GM18498 (cell line): Measurements from ENCODE around the gene RSL1D1.

ENCODE experiments used
- ATAC-seq: cut with Tn5 transposase; IDR thresholded peaks from one replicate; pipeline ENCODE4 v1.9.1; 2021; ENCODE audit warnings: mild to moderate bottlenecking, moderate library complexity; ENCODE audit not compliant: unreplicated experiment

RSL1D1 gene

DNA sequence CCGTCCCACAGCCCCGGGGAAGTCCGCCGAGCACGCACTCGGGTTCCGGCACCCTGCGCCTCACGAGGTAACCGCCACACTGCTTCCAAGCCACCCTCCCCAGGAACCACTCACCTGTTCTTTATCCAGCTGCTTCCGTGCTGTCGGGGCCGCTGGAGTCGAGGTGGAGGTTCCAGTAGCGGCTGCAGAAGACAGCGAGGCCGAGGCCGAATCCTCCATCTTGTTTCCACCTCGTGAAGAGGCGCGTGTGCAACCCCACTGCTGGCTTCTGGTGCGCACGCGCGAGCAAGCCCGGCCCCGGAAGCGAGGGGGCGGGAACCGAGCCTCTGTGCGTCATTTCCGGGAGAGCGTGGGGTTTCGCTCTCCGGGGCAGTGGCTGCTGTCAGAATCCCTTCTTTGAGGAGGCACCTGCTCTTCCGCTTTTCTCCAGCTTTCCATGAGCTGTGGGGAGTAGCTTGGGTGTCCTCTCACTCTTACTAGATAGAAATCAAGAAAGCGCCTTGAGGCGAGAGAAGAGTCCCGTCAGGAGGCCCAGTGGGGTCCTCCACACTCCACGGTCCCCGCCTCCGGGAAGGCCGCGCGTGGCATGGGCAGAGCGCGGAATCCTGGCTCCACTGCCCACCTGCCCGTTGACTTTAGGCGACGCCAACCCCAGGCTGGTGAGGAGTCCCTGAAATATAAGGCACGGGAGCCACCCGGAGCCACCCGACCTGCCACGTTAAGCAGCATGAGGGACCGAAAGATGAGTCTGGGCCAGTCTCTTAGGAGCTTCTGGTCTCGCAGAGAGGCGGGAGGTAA, at the start of gene RSL1D1:
RSL1D1 (minus strand) TSS at position 249 of the 798 bp plus-strand sequence; CDS start at position 219, 30 bp downstream.
- peak; percentile 81 for ATAC-seq

DNA sequence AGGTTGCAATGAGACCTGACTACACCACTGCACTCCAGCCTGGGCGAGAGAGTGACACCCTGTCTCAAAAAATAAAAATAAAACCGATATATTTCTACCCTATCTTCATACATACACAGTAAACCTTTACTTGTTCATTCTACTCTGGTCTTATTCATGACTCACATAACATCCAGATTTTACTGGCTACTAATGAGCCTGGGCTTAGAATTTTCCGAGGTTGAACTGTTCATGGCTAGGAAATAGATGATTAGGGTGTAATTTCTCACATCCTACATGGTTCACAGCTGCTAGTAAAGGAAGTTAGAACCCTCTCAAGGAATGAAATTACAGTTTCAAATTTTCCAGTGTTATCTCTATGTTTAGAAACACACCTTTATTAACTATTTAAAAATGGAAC, 49.7 kb upstream of the RSL1D1 start:
- ATAC-seq: no peak

DNA sequence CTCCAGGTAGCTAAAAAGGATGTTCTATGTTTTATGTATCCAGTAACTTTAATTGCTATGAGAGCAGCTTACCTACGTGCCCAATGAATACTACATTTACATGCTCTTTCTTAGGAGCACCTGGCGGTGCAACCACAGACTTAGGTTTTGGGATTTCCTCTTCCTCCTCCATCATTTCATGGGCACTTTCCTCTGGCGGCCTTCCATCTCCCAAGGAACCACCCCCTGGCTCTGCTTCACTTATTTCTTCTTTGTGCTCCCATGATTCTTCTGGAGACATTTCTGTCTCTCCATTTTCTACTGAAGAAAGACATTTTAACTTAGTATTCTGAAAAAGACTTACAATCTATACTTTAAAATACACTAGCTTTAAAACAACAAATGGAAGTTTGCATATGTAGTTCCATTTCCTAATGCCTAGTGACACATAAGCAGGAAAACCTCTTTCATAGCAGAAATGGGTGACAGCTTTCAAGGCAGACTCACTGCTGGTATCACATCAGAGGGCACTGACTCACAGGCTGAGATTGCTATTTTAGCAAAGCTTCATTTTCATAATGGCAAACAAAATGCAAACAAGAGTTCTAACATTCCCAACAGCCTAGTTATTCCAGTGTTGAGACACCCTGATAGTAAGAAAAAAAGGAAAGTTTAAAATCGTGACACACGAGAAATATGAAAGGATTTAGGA, 45.3 kb upstream of the RSL1D1 start:
- ATAC-seq: no peak

DNA sequence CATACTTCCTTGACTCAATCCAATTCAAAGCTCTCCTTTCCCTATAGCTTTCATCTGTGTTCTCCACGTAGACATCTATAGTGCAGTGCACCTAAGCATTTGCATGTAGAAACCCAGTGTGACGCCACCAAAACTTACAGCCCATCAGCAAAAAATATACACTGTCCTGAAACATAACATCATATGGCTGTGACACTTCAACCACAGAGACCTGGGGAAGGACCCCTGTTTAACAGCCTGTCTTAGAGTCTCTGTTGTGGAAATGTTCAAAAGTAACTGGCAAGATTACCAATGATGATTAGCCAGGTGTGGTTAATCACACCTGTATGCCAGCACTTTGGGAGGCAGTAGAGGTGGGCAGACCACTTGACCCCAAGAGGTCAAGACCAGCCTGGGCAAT, 42.2 kb upstream of the RSL1D1 start:
- no peak for ATAC-seq

DNA sequence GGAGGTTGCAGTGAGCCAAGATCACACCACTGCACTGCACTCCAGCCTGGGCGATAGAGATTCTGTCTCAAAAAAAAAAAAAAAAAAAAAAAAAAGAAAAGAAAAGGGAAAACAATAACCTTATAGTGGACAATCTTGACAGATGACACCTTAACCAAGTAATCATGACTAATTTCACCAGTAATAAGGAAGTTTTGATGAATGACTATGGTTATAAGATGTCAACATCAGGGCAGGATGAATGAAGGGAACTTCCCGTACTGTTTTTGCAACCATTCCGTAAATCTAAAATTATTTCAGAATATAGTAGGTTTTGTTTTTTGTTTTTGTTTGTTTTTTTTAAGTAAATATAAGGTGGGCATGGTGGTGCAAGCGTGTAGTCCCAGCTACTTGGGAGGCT, 41.4 kb upstream of the RSL1D1 start:
- ATAC-seq: no peak

DNA sequence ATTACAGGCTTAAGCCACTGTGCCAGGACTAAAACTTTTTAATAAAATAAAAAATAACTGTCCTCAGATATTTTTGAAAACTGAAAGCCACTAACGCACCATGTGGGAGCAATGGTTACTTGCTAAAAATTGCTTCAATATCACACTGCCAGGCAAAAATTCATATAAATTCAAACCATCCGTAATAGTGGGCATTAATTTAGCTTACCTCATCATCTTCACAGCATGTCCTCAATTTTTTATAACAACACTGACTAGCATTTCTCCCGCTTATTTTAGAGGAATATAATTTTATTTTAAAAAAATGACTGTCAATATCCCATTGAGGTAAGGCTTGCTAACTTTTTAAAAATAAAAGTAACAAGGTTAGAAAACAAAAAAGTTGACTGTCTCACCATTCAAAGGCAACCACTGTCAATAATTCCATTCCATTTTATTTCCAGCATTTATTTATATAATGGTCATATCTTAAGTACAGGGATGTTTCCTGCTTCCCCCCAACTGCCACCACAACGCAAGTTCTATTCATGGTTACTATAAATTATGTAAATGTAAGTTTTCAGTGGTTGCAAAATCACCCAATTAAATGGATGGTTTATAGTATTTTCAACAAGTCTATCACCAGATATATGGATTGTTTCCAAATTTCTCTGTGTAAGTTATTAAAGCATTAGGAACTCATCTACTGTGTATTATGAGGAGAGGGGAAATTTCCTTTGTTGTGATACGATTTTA, 39.1 kb upstream of the RSL1D1 start:
- no peak for ATAC-seq

DNA sequence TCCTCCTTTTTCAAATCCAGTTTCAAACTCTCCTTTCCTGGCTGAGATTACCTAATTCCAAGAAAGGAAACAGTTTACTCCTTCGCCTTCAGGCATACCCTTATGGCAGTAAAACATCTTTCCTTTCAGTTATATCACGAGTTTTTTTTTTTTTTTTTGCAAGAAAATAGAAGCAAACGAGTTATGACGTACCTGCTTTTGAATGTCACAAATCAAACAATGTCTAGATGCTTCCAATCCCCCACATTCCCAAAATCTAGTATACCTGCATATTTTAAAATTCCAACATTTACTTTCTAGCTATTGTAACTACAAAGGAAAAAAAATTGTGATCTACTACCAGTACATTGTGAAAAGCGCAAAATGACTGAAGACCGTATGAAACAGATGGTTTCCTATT, 35.5 kb upstream of the RSL1D1 start:
- ATAC-seq: no peak

DNA sequence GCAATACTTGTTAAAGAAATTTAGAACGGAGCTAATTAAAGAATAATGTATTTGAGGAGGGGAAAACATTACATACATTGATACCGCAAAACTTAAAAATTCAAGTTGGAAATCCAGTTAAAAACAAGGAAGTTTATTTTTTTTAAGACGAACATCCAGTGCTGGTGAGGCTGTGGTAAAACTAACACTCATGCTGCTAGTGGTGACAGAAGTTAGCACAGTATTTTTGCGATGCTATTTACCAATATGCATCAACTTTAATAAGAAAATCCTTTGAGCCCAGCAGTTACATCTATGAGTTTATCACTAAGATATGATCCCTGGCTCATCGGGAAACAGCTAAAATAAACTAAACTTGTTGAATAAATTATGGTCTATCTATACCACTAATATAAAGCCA, 32.7 kb upstream of the RSL1D1 start:
- no peak for ATAC-seq

DNA sequence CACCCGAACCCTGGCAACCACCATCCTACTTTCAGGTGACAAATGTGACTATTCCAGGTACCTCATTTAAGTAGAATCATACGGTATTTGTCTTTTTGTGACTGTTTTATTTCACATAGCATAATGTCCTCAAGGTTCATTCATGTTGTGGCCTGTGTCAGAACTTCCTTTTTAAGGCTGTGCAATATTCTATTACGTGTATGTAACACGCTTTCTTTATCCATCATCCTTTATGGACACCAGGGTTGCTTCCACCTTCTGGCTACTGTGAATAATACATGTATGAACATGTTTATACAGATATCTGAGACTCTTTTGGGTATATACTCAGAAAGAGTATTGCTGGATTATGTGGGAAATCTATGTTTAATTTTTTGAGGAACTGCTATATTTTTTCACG, 28.7 kb upstream of the RSL1D1 start:
- no peak for ATAC-seq

DNA sequence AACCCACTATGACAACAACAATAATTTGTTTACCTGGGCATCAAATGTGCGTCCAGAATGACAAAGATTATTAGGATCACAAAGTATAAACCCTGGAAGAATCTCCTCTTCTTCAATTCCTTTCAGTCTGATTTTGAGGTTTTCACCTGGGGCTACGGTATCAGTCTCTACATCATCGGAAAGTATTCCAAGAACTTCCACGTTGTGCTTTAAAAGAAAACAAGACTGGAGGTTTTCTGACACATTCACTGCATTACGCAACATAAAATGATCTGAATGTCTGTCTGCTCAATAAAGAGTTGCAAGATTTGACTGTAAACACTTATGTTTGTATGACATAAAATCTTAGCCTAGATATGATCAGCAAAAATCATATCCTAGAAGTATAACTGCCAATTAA, 26.0 kb upstream of the RSL1D1 start:
- ATAC-seq: no peak

DNA sequence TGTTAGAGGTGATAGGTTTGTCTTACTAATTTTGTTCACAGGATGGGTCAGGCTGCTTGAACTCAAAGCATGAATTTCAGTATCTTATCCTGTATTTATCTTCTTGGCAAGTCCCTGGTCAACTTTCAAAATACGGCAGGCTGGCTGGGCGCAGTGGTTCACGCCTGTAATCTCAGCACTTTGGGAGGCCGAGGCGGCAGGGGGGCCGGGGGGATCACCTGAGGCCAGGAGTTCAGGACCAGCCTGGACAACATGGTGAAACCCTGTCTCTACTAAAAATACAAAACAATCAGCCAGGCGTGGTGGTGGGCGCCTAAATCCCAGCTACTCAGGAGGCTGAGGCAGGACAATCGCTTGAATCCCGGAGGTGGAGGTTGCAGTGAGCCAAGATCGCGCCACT, 25.0 kb upstream of the RSL1D1 start:
- no peak for ATAC-seq

DNA sequence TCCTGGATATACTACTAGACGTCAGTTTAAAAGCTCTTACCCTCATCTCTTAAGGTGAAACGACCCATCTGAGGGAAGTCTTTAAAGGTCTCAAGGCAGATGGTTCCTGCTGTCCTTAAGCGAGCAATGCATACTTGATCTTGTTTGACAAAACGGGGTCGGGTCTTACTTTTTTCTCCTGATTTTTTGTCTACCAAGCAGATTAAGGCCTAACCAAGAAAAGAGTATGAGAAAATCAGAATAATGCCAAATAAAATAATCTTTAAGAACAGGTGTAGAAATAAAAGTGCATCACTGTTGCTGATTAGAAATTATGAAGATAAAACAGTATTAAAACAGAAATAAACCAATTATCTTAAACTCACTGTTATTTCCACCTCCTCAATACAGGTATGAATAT, 24.4 kb upstream of the RSL1D1 start:
- ATAC-seq: no peak

DNA sequence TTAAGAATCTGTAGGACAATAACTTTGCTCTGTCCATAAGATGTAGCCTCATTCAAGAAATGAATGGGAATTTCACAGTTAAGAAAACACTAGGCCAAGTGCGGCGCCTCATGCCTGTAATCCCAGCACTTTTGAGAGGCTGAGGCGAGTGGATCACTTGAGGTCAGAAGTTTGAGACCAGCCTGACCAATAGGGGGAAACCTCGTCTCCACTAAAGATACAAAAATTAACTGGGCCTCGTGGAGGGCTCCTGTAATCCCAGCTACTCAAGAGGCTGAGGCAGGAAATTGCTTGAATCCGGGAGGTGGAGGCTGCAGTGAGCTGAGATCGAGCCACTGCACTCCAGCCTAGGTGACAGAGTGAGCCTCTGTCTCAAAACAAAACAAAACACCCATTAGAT, 19.9 kb upstream of the RSL1D1 start:
- no peak for ATAC-seq

DNA sequence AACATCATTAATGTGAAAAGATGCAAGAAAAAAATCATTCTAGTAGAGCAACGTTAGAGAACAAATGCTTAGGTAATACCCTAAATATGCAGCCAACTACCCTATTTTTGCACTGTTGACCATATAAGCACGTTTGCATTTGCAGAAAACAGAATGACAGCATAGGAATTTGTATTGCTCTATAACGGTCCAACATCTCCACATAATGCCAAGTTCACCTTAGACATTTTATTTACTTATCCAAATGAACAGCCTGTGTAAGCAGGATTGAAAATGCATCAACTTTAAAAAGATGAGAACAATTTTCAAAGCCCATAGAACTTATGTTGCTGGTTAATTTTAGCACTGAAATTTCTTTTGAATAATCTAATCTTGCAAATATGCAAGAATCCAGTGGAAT, 19.1 kb upstream of the RSL1D1 start:
- no peak for ATAC-seq

DNA sequence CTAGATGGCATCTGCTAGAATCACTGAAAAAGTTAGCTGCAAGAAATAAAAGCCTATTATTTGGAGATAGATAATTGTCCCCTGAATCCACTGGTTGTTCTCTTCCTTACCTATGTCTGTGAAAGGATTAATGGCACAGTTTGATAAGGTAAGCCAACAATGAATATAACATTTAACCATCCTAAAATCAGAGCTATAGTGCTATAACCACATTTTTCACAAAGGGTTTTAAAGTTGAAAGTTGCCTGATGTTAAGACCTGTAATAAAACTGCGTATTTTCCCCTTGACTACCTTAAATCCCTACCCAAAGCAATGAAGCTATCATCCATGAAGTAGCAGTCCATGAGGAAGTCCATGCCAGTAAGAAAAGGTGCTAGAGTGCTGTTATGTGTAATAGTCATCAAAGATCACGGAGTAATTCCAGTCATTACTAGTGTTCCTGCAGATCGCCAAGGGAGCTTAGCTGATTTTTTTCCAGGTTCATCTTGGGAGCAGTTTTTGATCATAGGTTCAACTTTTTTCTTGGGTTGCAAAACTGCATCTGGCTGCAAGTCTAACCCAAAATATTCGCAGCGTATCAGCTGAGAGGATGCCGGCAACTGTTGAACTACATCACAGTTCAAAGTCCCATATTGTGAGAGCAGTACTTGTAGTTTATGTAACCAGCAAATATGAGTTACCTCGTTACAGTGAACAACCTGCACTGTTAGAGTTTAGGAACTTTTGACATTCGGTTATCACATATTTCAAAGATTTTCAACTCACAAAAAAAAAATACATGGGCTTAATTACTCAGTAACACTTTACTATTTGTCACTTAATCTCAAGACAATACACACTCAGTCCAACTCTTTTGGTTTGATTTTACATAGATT, 18.2 kb upstream of the RSL1D1 start:
- no peak for ATAC-seq

DNA sequence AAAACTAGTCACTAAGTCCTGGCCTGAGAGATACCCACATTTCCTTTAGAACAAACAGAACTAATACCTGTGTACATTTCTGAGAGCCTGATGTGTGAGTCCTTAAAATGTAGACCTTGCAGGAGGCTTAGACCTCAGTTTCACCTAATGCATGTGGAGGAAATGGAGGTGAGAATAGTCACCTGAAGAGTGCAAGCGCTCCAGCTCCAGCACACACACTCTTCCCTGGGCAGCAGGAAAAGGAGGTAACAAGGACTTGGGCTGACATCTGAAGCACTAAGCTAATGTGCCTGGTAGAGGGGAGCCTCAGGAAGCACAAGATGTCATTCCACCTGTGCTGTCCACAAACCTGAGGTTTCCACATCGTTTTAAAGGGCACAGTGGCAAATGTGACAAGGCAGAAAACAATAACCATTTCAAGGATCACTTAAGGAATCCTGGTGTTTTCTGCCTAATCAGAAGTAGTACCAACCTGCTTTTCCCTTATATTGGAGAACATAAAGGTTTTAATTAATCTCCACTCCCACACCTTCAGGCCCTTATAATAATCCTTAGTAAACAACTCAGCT, 17.2 kb upstream of the RSL1D1 start:
- no peak for ATAC-seq

DNA sequence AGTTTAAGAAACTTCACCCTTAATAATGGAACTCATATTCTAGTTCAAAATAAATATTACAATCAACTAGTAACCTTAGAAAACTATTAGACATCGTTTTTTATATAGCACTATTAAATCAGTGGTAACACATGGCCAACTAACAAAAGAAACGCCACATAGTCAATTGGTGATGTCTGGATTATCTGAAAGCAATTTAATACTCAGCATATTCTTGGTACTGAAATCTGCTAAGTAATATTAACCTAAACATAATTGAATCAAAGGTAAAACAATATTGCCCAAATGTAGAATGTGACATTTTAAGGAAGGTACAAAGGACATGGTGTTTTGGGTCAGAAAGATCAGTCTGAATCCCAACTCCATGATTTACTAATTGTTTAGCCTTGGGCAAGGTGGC, 11.1 kb upstream of the RSL1D1 start:
- ATAC-seq: no peak

DNA sequence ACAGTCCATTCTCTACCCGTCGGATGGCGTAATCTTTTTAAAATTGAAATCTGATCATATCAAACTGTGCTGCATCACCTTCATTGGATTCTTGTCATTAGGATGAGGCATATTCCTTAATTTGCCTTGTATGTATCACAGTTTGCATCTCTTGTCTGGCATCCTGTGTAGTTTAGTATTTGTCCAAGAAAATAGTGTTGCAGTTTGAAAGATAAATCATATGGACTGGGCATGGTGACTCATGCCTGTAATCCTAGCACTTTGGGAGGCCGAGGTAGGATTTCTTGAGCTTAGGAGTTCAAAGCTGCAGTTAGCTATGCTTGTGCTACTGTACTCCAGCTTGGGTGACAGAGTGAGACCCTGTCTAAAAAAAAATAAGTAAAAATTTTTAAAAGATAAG, 5.8 kb upstream of the RSL1D1 start:
- no peak for ATAC-seq

DNA sequence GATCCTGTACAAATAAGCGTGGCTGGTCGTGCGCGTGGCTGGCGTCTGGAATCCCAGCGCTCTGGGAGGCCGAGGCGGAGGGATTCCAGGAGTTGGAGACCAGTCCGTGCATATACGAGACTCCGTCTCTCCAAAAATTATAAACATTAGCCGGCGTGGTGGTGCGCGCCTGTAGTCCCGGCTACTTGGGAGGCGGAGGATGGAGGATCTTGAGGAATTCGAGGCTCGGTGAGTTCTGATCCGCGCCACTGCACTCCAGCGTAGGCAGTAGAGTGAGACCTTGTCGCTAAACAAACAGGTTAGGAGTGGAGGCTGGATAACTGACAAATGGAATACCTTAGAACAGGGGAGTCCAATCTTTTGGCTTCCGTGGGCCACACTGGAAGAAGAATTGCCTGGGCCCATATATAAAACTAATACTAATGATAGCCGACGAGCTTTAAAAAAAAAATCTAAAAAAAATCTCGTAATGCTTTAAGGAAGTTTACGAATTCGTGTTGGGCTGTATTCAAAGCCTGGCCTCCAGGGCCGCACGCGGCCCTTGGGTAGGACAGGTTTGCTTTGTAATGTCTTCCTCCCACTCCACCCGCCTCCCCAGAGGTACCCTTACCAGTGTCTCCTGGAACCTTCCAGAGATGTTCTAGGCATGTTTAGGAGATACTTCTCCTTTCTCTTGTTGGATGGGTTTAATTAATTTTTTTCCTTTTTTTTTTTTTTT, 909 bp upstream of the RSL1D1 start:
- ATAC-seq: no peak

DNA sequence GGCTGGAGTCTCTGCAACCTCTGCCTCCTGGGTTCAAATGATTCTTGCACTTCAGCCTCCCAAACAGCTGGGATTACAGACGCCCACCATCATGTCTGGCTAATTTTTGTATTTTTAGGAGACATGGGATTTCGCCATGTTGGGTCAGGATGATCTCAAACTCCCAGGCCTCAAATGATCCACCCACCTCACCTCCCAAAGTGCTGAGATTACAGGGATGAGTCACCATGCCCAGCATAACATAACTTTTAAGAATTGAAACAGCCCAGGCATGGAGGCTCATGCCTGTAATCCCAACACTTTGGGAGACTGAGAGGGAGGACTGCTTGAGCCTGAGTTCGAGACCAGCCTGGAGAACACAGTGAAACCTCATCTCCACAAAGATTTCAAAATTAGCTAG, 2.5 kb downstream of the RSL1D1 start:
- ATAC-seq: no peak
